Measurements from ENCODE around the gene FAM118B.

Gene FAM118B

GRCh38 chr11:126165757-126166156, 45.8 kb upstream of the FAM118B start:
- H3K4me1 ChIP-seq (ENCODE audit: insufficient read depth, low read length, poor library complexity, severe bottlenecking): peaks cover 5% of the 10 kb centered on the region
- no peak overlapping the region for H3K4me3 ChIP-seq (ENCODE audit: low read length, poor library complexity, severe bottlenecking)
- no peaks in the 10 kb centered on the region for H3K9me3 ChIP-seq (ENCODE audit: insufficient read depth, low read depth, low read length)
- no peaks in the 10 kb centered on the region for H3F3A ChIP-seq (ENCODE audit: low read depth)
- H3K9me2 ChIP-seq (replicated peaks; ENCODE audit: low read depth, low read length): no peaks in the 10 kb centered on the region
- no peaks in the 10 kb centered on the region for H3K36me3 ChIP-seq (ENCODE audit: insufficient read depth, low read length)
- H4K20me1 ChIP-seq (ENCODE audit: insufficient read depth, low read length, poor library complexity, severe bottlenecking): no peaks in the 10 kb centered on the region
- H3K4me2 ChIP-seq (ENCODE audit: low read depth, low read length, poor library complexity, severe bottlenecking): no peak overlapping the region
- H2AFZ ChIP-seq (ENCODE audit: low read length): no peak overlapping the region
- no peaks in the 10 kb centered on the region for H3K27me3 ChIP-seq (ENCODE audit: insufficient read depth, low read length, poor library complexity, severe bottlenecking)
- no peak for TF ChIP-seq CTCF (conservative IDR thresholded peaks at IDR 0.05; ENCODE audit: low read length)
- TF ChIP-seq EZH2phosphoT487 (IDR thresholded peaks at IDR 0.05; ENCODE audit: borderline replicate concordance): no peak
- no peak overlapping the region for H3K9ac ChIP-seq (ENCODE audit: low read depth, low read length, poor library complexity, severe bottlenecking)
- no peaks in the 10 kb centered on the region for H3K79me2 ChIP-seq (ENCODE audit: insufficient read depth, low read length)

GRCh38 chr11:126166413-126166812, 45.2 kb upstream of the FAM118B start:
- Histone ChIP-seq H3K36me3 (ENCODE audit: insufficient read depth, low read length) (no peaks in the 10 kb centered on the region), H3K9me3 (ENCODE audit: insufficient read depth, low read depth, low read length) (no peaks in the 10 kb centered on the region), H3K9me2 (replicated peaks; ENCODE audit: low read depth, low read length) (no peaks in the 10 kb centered on the region), H4K20me1 (ENCODE audit: insufficient read depth, low read length, poor library complexity, severe bottlenecking) (no peaks in the 10 kb centered on the region), H3K4me3 (ENCODE audit: low read length, poor library complexity, severe bottlenecking) (no peak overlapping the region), H3K27me3 (ENCODE audit: insufficient read depth, low read length, poor library complexity, severe bottlenecking) (no peaks in the 10 kb centered on the region), H3F3A (ENCODE audit: low read depth) (no peaks in the 10 kb centered on the region), H3K9ac (ENCODE audit: low read depth, low read length, poor library complexity, severe bottlenecking) (no peak overlapping the region), H3K79me2 (ENCODE audit: insufficient read depth, low read length) (no peaks in the 10 kb centered on the region), H3K4me2 (ENCODE audit: low read depth, low read length, poor library complexity, severe bottlenecking) (no peak overlapping the region), H2AFZ (ENCODE audit: low read length) (no peak overlapping the region), H3K4me1 (ENCODE audit: insufficient read depth, low read length, poor library complexity, severe bottlenecking) (peaks cover 5% of the 10 kb centered on the region)
- TF ChIP-seq EZH2phosphoT487 (IDR thresholded peaks at IDR 0.05; ENCODE audit: borderline replicate concordance) (no peak), CTCF (conservative IDR thresholded peaks at IDR 0.05; ENCODE audit: low read length) (no peak)

GRCh38 chr11:126167488-126167887, 44.1 kb upstream of the FAM118B start:
- H2AFZ ChIP-seq (ENCODE audit: low read length): no peak overlapping the region
- TF ChIP-seq CTCF (conservative IDR thresholded peaks at IDR 0.05; ENCODE audit: low read length) (no peak), EZH2phosphoT487 (IDR thresholded peaks at IDR 0.05; ENCODE audit: borderline replicate concordance) (no peak)
- H3K36me3 ChIP-seq (ENCODE audit: insufficient read depth, low read length): no peaks in the 10 kb centered on the region
- H3K79me2 ChIP-seq (ENCODE audit: insufficient read depth, low read length): no peaks in the 10 kb centered on the region
- H3K9me3 ChIP-seq (ENCODE audit: insufficient read depth, low read depth, low read length): no peaks in the 10 kb centered on the region
- H3K9me2 ChIP-seq (replicated peaks; ENCODE audit: low read depth, low read length): no peaks in the 10 kb centered on the region
- no peak overlapping the region for H3K4me2 ChIP-seq (ENCODE audit: low read depth, low read length, poor library complexity, severe bottlenecking)
- H3K4me1 ChIP-seq (ENCODE audit: insufficient read depth, low read length, poor library complexity, severe bottlenecking): peaks cover 5% of the 10 kb centered on the region
- no peak overlapping the region for H3K9ac ChIP-seq (ENCODE audit: low read depth, low read length, poor library complexity, severe bottlenecking)
- H4K20me1 ChIP-seq (ENCODE audit: insufficient read depth, low read length, poor library complexity, severe bottlenecking): no peaks in the 10 kb centered on the region
- H3F3A ChIP-seq (ENCODE audit: low read depth): no peaks in the 10 kb centered on the region
- no peak overlapping the region for H3K4me3 ChIP-seq (ENCODE audit: low read length, poor library complexity, severe bottlenecking)
- no peaks in the 10 kb centered on the region for H3K27me3 ChIP-seq (ENCODE audit: insufficient read depth, low read length, poor library complexity, severe bottlenecking)

All from Loucy (cell line).